ENCODE measurements around the gene SOBP.

DNA sequence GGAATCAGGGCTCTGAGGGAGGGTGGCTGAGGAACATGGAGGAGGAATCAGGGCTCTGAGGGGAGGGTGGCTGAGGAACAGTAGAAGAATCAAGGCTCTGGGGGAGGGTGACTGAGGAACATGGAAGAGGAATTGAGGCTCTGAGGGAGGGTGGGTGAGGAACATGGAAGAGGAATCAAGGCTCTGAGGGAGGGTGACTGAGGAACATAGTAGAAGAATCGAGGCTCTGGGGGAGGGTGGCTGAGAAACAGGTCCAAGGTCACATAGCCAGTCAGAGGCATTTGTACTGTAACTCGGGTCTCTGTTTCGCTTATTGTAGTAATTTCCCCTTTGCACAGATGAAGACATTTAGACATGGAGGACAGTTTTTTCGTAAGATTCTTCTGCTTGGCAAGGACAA is 164.8 kb downstream of the SOBP start:
- TF ChIP-seq SUZ12 (IDR thresholded peaks at IDR 0.05; ENCODE audit: extremely low read depth, insufficient read depth, insufficient read length) (no peak), YY1 (IDR thresholded peaks at IDR 0.05; ENCODE audit: insufficient read depth, insufficient read length) (no peak)
